Measurements from ENCODE around the gene DBN1. TPM values are rescaled to one million over a fixed set of nuclear protein-coding genes. Genes with fewer than 3 reads are reported as not detected.

Gene DBN1
- total and polyA plus RNA-seq, 2 donors (not counting 1 experiment from before 2014, with no cell fraction given) = 1.4 to 1.9 TPM

DNA sequence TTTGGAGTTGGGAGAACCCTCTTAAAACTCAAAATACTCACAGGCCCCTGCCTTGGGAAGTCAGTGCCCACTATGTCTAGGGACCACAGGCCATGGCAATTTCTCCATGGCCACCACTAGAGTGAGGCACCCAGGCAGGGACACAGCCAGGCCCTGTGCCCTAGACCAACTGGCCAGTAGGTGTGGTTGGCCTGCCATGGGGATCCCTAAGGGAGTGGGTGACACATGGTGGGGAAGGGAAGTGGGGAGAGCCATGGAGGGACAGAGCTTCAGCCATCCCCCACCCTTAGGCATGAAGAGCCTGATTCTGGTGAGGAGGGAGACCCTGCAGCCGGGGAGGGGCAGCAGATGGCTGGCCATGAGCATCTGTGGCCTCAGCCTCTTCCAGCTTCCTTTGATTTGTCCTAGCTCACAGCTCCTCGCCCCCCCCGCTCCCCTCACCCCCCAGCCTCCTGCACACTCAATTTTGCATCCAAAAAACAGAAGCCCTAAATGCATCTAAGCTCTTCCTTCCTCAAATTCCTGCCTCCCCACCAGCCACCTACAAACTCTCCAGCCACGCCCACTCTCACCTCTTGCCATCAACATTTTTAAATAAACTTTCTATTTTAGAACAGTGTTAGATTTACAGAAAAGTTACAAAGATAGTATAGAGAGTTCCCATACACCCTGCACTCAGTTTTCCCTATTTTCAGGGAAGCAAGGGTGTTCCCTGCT is 1.6 kb upstream of the DBN1 start:
- Histone ChIP-seq H3K4me3 (ENCODE audit: control extremely low read depth in 1 of 5, extremely low read depth in 1 of 5, insufficient read depth in 1 of 5, low read depth in 2 of 5, low read length in 4 of 5) (no peak overlapping the region), H2AFZ (ENCODE audit: insufficient read depth, low read depth, low read length, poor library complexity, severe bottlenecking) (no peak overlapping the region), H3K36me3 (replicated peaks in 1 of 2; ENCODE audit: control extremely low read depth in 1 of 2, control insufficient read depth in 1 of 2, extremely low read depth in 1 of 2, insufficient read depth in 2 of 2, low read length in 1 of 2) (no peaks in the 10 kb centered on the region), H3K9ac (ENCODE audit: low read length) (no peak overlapping the region), H3K9me3 (ENCODE audit: control extremely low read depth in 1 of 3, control insufficient read depth in 2 of 3, insufficient read depth in 1 of 3, low read length in 2 of 3) (no peaks in the 10 kb centered on the region), H3K27me3 (replicated peaks in 1 of 4; ENCODE audit: control extremely low read depth in 1 of 4, control insufficient read depth in 3 of 4, insufficient read depth in 4 of 4, low read length in 3 of 4) (peaks cover 0 to 24% (median 7%) of the 10 kb centered on the region in 4 experiments), H3K79me2 (ENCODE audit: control insufficient read depth, insufficient read depth, low read length) (no peaks in the 10 kb centered on the region), H3K27ac (ENCODE audit: low read length in 2 of 2) (no peak overlapping the region), H4K20me1 (ENCODE audit: control insufficient read depth, insufficient read depth, low read length, poor library complexity, severe bottlenecking) (peaks cover 11% of the 10 kb centered on the region), H3K4me2 (replicated peaks; ENCODE audit: low read depth, low read length, poor library complexity, severe bottlenecking) (no peak overlapping the region), H3K4me1 (ENCODE audit: control insufficient read depth in 2 of 2, insufficient read depth in 2 of 2, low read length in 2 of 2) (peaks cover 21 to 34% of the 10 kb centered on the region in 2 donors)
- Mint-ChIP-seq H3K4me3 (peak overlapping the region; percentile 78), H3K4me1 (peaks cover 33% of the 10 kb centered on the region), H3K9me3 (ENCODE audit: insufficient read depth) (no peaks in the 10 kb centered on the region), H3K27ac (no peak overlapping the region), H3K27me3 (peaks cover 13% of the 10 kb centered on the region)
- CTCF ChIA-PET = interaction anchor here (2.0 kb wide), 1 partner anchor 71 kb away, joined by 5 read pairs; no protein-coding TSS in a partner anchor
- TF ChIP-seq, protein P1, sequence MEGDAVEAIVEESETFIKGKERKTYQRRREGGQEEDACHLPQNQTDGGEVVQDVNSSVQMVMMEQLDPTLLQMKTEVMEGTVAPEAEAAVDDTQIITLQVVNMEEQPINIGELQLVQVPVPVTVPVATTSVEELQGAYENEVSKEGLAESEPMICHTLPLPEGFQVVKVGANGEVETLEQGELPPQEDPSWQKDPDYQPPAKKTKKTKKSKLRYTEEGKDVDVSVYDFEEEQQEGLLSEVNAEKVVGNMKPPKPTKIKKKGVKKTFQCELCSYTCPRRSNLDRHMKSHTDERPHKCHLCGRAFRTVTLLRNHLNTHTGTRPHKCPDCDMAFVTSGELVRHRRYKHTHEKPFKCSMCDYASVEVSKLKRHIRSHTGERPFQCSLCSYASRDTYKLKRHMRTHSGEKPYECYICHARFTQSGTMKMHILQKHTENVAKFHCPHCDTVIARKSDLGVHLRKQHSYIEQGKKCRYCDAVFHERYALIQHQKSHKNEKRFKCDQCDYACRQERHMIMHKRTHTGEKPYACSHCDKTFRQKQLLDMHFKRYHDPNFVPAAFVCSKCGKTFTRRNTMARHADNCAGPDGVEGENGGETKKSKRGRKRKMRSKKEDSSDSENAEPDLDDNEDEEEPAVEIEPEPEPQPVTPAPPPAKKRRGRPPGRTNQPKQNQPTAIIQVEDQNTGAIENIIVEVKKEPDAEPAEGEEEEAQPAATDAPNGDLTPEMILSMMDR (IDR thresholded peaks at IDR 0.05) = no peak
- TF ChIP-seq EZH2 (IDR thresholded peaks at IDR 0.05; ENCODE audit: borderline replicate concordance, insufficient read depth, low read depth, low read length, poor library complexity, severe bottlenecking) = no peak
- DNase-seq (no peak), ATAC-seq (ENCODE audit: low read depth) (no peak)
- 21% methylated on average over 3 of the region's 4 CpGs for WGBS (ENCODE audit: insufficient coverage)
- POLR2A ChIA-PET = no interaction called here
- intact Hi-C loops (cut with micrococcal nuclease) = no loop called here

DNA sequence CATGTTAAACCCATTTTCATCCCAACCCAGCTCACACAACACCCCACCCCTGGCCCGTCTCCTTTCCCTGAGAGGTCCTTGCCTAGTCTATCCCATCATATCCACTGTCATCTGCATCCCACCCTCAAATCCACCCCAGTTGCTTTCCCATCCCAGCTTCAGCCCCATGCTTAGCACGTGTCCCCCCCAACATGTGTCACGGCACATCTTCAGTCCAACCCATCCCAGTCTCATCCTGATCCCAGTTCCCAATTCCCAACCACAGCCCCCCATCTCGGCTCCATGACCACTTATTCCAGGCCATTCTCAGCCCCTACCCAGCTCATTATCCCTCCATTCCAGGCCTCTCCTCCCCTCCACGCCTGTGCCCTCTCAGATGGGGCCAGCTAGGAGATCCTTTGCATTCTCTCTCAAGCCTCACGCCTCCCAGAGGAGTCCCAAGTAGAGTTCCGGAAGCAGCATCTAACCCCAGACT is 605 bp upstream of the DBN1 start:
- no peak overlapping the region for H2AFZ ChIP-seq (ENCODE audit: insufficient read depth, low read depth, low read length, poor library complexity, severe bottlenecking)
- no peaks in the 10 kb centered on the region for H3K9me3 ChIP-seq (ENCODE audit: control extremely low read depth in 1 of 3, control insufficient read depth in 2 of 3, insufficient read depth in 1 of 3, low read length in 2 of 3)
- peaks cover 12 to 25% of the 10 kb centered on the region in 2 donors for H3K4me1 ChIP-seq (ENCODE audit: control insufficient read depth in 2 of 2, insufficient read depth in 2 of 2, low read length in 2 of 2)
- no peak overlapping the region for H3K4me3 ChIP-seq (ENCODE audit: control extremely low read depth in 1 of 5, extremely low read depth in 1 of 5, insufficient read depth in 1 of 5, low read depth in 2 of 5, low read length in 4 of 5)
- 85% methylated on average over 7 of the region's 7 CpGs for WGBS (ENCODE audit: insufficient coverage)
- peak overlapping the region; percentile 50 for H3K27ac Mint-ChIP-seq
- no peak for DNase-seq
- no peaks in the 10 kb centered on the region for H3K79me2 ChIP-seq (ENCODE audit: control insufficient read depth, insufficient read depth, low read length)
- intact Hi-C loops (cut with micrococcal nuclease) = no loop called here
- H3K9me3 Mint-ChIP-seq (ENCODE audit: insufficient read depth) = no peaks in the 10 kb centered on the region
- ChIA-PET POLR2A (interaction anchor here (0.5 to 0.6 kb wide), 2 partner anchors 10 to 19 kb away, joined by 5 to 7 read pairs; no protein-coding TSS in a partner anchor), CTCF (interaction anchor here (1.7 to 2.4 kb wide), 3 partner anchors 17 to 83 kb away, joined by 4 to 10 read pairs (median 5); no protein-coding TSS in a partner anchor)
- peaks cover 0 to 24% (median 7%) of the 10 kb centered on the region in 4 experiments for H3K27me3 ChIP-seq (replicated peaks in 1 of 4; ENCODE audit: control extremely low read depth in 1 of 4, control insufficient read depth in 3 of 4, insufficient read depth in 4 of 4, low read length in 3 of 4)
- peaks cover 24% of the 10 kb centered on the region for H3K4me1 Mint-ChIP-seq
- H3K4me3 Mint-ChIP-seq = peak overlapping the region; percentile 78
- no peak for ATAC-seq (ENCODE audit: low read depth)
- H3K9ac ChIP-seq (ENCODE audit: low read length) = no peak overlapping the region
- H3K27me3 Mint-ChIP-seq = peaks cover 13% of the 10 kb centered on the region
- peak overlapping the region; percentile 96 for H3K4me2 ChIP-seq (replicated peaks; ENCODE audit: low read depth, low read length, poor library complexity, severe bottlenecking)
- no peaks in the 10 kb centered on the region for H3K36me3 ChIP-seq (replicated peaks in 1 of 2; ENCODE audit: control extremely low read depth in 1 of 2, control insufficient read depth in 1 of 2, extremely low read depth in 1 of 2, insufficient read depth in 2 of 2, low read length in 1 of 2)
- peaks cover 11% of the 10 kb centered on the region for H4K20me1 ChIP-seq (ENCODE audit: control insufficient read depth, insufficient read depth, low read length, poor library complexity, severe bottlenecking)
- H3K27ac ChIP-seq (ENCODE audit: low read length in 2 of 2) = no peak overlapping the region
- TF ChIP-seq EZH2 (IDR thresholded peaks at IDR 0.05; ENCODE audit: borderline replicate concordance, insufficient read depth, low read depth, low read length, poor library complexity, severe bottlenecking) = no peak
- TF ChIP-seq, protein P1 (IDR thresholded peaks at IDR 0.05) = no peak

All from B cell (primary cell).